Measurements from ENCODE around the gene PRR19.

Gene PRR19

GRCh38 chr19:42271861-42272534 lies 29.9 kb upstream of the PRR19 start:
- DNase-seq, result no peak

GRCh38 chr19:42272535-42272897 lies 29.4 kb upstream of the PRR19 start:
- no peak for DNase-seq

- DNase-seq, result no peak
Measured at GRCh38 chr19:42272989-42273406, 28.9 kb upstream of the PRR19 start.

GRCh38 chr19:42273407-42274064 lies 28.4 kb upstream of the PRR19 start:
- no peak for DNase-seq

DNA sequence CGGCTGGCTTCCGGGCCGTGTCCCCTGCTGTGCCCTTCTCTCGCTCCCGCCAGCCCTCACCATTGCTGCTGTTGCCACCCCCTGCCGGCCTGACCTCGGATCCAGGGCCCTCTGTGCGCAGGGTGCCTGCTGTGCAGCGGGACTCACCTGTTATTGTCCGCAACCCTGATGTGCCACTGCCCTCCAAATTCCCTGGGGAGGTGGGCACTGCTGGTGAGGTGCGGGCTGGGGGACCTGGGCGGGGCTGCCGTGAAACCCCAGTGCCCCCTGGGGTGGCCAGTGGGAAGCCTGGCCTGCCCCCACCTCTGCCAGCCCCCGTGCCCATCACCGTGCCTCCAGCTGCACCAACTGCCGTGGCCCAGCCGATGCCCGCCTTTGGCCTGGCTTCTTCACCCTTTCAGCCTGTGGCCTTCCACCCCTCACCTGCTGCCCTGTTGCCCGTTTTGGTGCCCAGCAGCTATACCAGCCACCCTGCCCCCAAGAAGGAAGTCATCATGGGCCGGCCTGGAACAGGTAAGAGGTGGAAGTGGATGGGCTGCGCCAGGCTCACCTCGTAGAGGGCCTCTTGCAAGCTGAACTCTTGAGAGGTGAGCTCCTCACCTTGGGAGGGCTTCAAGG lies 27.8 kb upstream of the PRR19 start:
- DNase-seq, result no peak

GRCh38 chr19:42275103-42275502 lies 26.8 kb upstream of the PRR19 start:
- DNase-seq, result no peak

DNA sequence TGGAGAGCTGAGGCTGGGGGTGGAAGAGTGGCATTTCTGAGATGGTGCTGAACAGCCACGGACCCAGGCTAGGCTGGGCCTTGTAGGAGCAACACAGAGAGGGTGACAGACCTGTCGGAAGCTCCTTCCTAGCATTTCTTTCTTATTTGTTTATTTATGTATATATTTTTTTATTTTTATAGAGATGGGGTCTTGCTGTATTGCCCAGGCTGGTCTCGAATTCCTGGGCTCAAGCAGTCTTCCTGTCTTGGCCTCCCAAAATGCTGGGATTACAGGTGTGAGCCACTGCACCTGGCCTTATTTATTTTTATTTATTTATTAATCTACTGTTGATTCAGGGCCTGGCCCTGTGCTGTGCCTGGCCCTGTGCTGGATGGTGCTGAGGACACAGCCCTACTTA lies 26.4 kb upstream of the PRR19 start:
- DNase-seq, result no peak

DNA sequence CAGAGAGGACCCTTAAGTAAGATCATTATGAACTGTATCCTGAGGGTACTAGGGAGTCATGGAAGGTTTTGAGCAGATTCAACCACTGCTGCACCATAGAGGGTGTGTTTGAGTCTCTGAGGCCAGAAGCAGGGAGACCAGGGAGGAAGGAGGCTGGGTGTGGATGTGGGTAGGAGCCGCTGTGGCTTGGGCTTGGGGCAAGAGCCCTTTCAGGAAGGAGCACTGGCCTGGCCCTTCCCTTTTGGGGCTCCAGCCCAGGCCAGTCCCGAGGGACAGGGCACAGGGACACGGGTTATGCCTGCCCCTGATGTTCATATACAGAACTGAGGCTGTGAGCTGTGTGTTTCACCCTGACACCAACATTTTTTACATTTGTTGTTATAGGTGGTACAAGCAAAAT lies 25.6 kb upstream of the PRR19 start:
- DNase-seq, result no peak

DNA sequence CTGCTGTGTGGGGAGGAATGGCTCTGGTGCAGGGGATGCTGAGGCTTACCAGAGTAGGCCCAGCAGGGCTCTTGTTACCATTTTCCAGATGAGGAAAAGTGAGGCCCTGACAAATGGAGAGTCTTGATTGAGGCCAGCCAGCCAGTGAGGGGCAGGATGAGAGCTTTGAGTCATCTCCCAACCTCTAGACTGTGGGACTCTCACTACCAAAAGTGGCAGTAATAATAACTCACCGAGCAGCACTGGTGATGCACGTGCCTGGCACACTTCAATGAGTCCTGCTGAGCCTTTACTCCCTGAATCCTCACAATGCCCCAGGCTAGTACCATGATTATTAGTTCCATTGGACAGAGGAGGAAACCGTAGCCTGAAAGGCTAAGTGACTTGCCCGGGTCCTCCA lies 25.1 kb upstream of the PRR19 start:
- no peak for DNase-seq

- DNase-seq, result no peak
Measured at GRCh38 chr19:42277821-42278451, 24.0 kb upstream of the PRR19 start.

- DNase-seq, result no peak
Measured at GRCh38 chr19:42278452-42279154, 23.3 kb upstream of the PRR19 start.

DNA sequence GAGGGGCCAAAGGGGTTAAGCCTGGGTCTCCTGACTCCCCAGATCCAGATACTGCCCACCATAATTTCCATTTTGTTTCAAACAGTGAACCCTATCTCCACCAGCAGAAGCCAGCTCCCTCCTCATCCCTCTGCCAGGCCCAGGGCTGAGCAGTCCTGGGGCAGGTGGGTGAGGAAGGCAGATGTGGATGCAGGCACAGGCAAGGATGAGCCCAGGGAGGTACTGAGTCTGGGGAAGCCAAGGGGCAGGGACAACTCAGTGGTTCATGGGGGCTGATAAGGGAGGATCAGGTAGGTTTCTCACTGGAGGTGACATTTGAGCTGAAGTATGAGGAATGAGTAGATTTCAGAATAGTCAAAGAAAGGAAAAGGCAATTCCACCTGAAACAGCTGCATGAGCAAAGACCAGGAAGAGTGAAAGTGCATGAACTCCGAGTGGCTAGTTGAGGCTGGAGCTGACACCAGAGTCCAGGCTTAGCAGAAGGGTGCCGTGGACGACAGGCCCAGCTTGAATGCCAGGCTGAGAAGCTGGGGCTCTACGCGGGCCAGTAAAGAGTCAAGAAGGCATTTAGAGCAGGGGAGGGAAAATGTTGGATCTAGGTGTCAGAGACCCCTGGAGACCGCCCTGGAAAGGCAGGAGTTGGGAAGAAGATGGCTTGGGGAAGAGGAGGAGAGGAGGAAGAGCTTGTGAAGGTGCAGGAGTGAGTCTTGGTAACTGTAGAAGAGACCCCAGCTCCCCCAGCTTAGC lies 22.6 kb upstream of the PRR19 start:
- peak in 1 of 2 experiments; percentile 72 for DNase-seq

GRCh38 chr19:42279902-42280814 lies 21.8 kb upstream of the PRR19 start:
- DNase-seq, result peak; percentile 89 to 98

DNA sequence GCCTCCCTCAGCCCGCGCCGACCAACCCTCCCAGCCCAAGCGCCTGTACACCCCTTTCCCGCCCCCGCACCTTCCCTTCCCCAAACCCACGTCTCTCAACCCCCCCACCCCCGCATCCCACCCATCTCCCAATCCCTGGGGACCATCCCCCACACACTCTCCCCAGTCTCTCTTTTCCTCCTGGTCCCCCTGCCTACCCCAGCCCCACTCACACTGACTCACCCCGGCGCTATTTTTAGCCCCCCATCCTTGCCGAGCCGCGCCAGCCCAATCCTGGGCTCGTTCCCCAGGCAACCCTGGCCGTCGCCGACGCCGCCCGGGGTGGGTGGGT lies 21.2 kb upstream of the PRR19 start:
- DNase-seq, result no peak

DNA sequence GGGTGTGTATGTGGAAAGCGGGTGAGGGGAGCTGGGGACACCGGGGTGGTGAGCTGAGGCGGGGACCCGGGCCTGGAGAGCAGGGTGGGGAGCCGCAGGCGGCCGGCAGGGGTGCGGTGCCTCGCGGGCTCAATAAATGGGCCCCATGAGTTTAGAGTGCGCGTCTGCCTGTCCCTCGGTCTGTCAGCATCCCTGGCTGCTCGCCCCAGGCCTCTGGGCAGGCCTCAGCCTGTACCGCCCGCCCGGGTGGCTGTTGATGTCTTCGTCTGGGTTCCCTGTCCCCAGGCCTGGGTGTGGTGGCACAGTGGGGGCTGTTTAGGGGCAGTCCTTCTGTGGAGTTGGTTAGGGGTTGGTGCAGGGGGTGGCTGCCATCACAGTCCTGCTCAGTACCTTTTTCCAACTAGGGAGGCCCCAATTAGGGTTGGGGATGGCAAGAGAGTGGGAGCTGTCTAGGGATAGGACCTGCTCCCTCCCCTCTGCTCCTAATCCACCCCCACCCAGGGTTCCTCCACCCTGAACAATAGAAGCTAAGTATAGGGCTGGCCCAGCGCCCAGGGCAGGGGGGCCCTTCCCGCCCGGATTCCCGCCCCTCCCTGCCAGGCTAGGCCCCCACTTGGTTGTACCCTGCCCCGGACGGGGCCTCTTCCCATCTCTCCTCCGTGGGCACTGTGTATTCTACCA lies 20.6 kb upstream of the PRR19 start:
- peak; percentile 46 to 76 for DNase-seq

DNA sequence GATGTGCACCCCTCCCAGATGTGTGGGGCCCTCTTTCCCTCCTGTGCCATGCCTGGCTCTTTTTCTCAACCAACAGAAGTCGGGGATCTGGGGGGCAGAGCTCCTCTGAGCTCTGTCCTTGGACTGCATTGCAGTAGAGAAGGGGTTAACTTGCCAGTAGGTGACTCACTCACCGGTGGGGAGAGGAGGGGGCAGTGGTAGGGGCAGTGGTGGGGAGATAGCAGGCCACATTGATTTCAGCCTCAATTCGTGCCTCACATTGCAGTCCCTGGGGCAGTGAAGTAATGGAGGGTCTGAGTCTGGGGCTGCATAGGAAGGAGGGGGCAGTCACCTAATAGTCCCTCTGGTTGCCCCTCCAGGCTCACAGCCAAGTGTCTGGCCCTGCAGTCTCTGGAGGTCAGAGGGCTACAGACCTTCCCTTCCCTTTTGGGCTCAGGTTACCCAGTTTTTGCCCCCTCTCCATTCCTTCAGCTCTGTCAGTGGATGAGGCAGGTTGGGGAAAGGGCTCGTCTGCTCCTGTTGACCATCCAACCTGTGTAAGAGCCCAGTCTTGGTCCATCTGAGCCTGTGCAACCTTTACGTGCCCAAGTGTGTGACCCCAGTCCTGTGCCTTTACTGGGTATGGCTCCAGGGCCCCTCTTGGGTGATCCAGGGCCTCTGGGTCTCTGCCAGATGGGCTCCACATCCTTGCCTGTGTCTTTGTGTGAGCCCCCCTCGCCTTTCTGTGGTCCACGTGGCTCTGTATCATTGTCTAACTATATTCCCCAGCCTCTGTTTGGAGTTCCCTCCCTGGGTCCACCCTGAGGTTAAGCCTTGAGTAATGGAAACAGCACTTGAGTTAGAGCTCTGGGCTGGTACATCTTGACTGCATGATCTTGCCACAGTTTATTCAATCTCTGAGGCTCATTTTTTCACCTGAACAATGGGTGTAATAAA lies 19.8 kb upstream of the PRR19 start:
- DNase-seq, result no peak

DNA sequence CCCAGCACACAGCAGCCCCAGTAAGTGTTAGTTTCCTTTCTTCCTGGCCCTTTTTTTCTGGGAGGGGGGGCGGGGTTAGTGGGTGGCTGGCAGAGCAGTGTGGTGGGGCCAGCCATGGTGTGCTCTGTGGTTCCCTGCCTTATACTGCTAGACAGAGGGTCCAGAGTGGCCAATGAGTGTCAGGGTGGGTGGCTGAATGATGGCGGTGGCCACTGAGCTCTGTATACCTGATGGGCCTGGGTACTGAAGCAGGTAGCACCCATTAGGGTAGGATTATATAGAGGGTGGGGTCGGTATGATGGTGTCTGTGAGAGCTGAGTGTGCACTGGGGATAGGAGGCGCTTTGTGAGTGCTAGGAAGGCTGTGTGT lies 19.1 kb upstream of the PRR19 start:
- DNase-seq, result no peak

DNA sequence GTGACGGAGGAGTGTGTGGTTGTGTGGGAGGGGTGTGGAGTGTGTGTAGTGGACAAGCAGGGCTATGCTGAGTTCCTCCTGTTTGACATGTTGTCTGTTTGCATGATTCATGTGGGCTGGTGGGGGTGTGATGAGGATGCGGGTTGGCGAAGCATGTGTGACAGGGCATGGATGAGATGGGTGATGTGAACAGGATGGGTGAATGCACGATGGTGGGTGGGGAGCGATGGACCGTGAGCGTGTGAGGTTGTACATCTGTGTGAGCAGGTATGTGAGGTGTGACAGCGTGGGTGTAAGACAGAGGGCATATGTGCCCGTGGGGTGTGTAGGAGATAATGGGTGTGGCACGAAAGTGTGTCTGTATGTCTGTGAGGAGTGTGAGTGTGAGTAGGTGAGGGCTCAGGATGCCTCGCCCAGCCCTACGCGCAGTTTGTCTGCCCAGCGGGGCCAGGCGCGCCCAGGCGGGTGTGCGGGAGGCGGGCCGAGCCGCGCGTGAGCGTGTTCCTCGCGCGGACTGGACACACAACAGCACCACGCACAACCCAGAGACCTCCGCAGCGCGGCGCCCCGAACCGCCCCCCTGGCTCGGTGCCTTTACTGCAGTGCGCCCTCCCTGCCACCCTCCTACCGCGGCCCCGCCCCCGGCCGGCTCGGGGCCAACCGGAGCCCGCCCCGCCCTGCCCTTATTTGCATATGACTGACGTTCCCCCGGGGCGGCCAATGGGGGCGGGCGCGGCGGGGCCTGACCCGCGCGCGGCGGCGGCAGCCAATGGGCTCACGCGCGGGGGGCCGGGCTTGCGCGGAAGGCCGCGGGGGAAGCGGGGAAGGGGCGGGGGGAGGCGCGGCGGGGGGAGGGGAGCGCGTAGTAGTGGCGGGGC lies 18.5 kb upstream of the PRR19 start:
- DNase-seq, result peak; percentile 70 to 98

DNA sequence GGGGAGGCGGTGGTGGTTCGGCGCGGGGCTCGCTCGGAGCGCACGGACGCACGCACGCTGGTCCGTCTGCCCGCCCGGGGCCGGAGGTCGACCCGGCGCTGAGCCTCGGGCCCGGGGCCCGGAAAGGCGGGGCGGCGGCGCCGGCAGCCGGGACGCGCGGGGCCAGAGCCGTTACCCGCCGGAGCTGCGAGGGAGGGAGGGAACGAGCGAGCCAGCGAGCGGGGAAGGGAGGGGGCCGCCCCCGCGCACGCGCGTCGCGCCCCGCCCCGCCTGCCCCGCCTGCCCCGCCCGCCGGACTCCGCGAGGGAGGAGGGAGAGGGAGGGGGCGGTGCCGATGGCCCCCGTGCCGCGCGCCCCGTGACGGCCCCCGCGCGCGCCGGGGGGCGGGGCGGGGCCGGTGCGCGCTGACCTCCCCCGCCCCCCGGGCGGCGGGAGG lies 17.8 kb upstream of the PRR19 start:
- peak in 1 of 2 experiments; percentile 92 for DNase-seq
